H9 (cell line): ENCODE measurements around the gene FBXO24. TPM values are rescaled to one million over a fixed set of nuclear protein-coding genes. Genes with fewer than 3 reads are reported as not detected.

Experiments used
- DNase-seq: peaks from one replicate; pipeline ENCODE4 v3.0.0-alpha.2; 2017
- H2AFZ ChIP-seq: one replicate; pipeline ENCODE4 v1.6.1; 2013; ENCODE audit warnings: mild to moderate bottlenecking, low read length, control low read depth, moderate library complexity
- H2AK5ac ChIP-seq: 2 replicates; pipeline ENCODE4 v1.6.1; 2013; ENCODE audit warnings: low read length, control low read depth, mixed read lengths; ENCODE audit not compliant: insufficient read length
- H2BK120ac ChIP-seq: one replicate; pipeline ENCODE4 v1.6.1; 2013; ENCODE audit warnings: low read depth, mild to moderate bottlenecking, low read length, control low read depth, inconsistent platforms; ENCODE audit not compliant: poor library complexity, severe bottlenecking
- H2BK12ac ChIP-seq: 2 replicates; pipeline ENCODE4 v1.6.1; 2013; ENCODE audit warnings: low read length, control low read depth, mixed read lengths, low read depth; ENCODE audit not compliant: insufficient read length
- H2BK15ac ChIP-seq: 2 replicates; pipeline ENCODE4 v1.6.1; 2013; ENCODE audit warnings: low read depth, low read length, control low read depth
- H2BK20ac ChIP-seq: one replicate; pipeline ENCODE4 v1.6.1; 2013; ENCODE audit warnings: low read depth, mild to moderate bottlenecking, low read length, control low read depth, inconsistent platforms; ENCODE audit not compliant: poor library complexity, severe bottlenecking
- H2BK5ac ChIP-seq: 2 replicates; pipeline ENCODE4 v1.6.1; 2013; ENCODE audit warnings: low read length, control low read depth, mixed read lengths; ENCODE audit not compliant: insufficient read length
- H3K14ac ChIP-seq: 2 replicates; pipeline ENCODE4 v1.6.1; 2013; ENCODE audit warnings: low read length, control low read depth; ENCODE audit not compliant: insufficient read depth
- H3K18ac ChIP-seq: 2 replicates; pipeline ENCODE4 v1.6.1; 2013; ENCODE audit warnings: low read depth, mild to moderate bottlenecking, mixed read lengths, low read length, control low read depth; ENCODE audit not compliant: insufficient read length
- H3K23ac ChIP-seq: 2 replicates; pipeline ENCODE4 v1.6.1; 2013; ENCODE audit warnings: low read length, control low read depth, mixed read lengths, low read depth; ENCODE audit not compliant: insufficient read length
- H3K23me2 ChIP-seq: 2 replicates; pipeline ENCODE4 v1.6.1; 2013; ENCODE audit warnings: low read depth, mild to moderate bottlenecking, mixed read lengths, low read length, control low read depth; ENCODE audit not compliant: insufficient read length, poor library complexity, severe bottlenecking
- H3K27ac ChIP-seq: 2 replicates; pipeline ENCODE4 v1.5.1; 2013; ENCODE audit warnings: low read length, control low read depth, mixed read lengths, low read depth; ENCODE audit not compliant: insufficient read length
- H3K27me3 ChIP-seq: 2 replicates; pipeline ENCODE4 v1.6.1; 2013; ENCODE audit warnings: low read length, control low read depth, inconsistent platforms; ENCODE audit not compliant: insufficient read depth
- H3K4ac ChIP-seq: 2 replicates; pipeline ENCODE4 v1.6.1; 2013; ENCODE audit warnings: low read depth, mild to moderate bottlenecking, control low read depth, inconsistent platforms, low read length, moderate library complexity
- H3K4me1 ChIP-seq: 2 replicates; pipeline ENCODE4 v1.6.1; 2013; ENCODE audit warnings: low read length, control low read depth, inconsistent platforms; ENCODE audit not compliant: insufficient read depth
- H3K4me2 ChIP-seq: 2 replicates; pipeline ENCODE4 v1.6.1; 2013; ENCODE audit warnings: low read length, control low read depth, mixed read lengths; ENCODE audit not compliant: insufficient read length, insufficient read depth
- H3K56ac ChIP-seq: 2 replicates; pipeline ENCODE4 v1.6.1; 2013; ENCODE audit warnings: low read depth, mild to moderate bottlenecking, mixed read lengths, low read length, control low read depth; ENCODE audit not compliant: insufficient read length
- H3K79me1 ChIP-seq: 2 replicates; pipeline ENCODE4 v1.6.1; 2013; ENCODE audit warnings: low read depth, mild to moderate bottlenecking, moderate library complexity, low read length, control low read depth, inconsistent platforms; ENCODE audit not compliant: insufficient read depth, poor library complexity, severe bottlenecking
- H3K79me2 ChIP-seq: 2 replicates; pipeline ENCODE4 v1.6.1; 2013; ENCODE audit warnings: low read length, control low read depth, inconsistent platforms; ENCODE audit not compliant: insufficient read depth
- H3K9ac ChIP-seq: 2 replicates; pipeline ENCODE4 v1.6.1; 2013; ENCODE audit warnings: low read length, control low read depth, mixed read lengths; ENCODE audit not compliant: insufficient read length; ENCODE audit errors: extremely low read depth
- H3K9me3 ChIP-seq: one replicate; pipeline ENCODE4 v1.6.1; 2013; ENCODE audit warnings: low read depth, low read length, inconsistent platforms; ENCODE audit not compliant: control insufficient read depth
- H3T11ph ChIP-seq: one replicate; pipeline ENCODE4 v1.6.1; 2013; ENCODE audit warnings: mild to moderate bottlenecking, low read length, control low read depth, inconsistent platforms
- H4K20me1 ChIP-seq: one replicate; pipeline ENCODE4 v1.6.1; 2013; ENCODE audit not compliant: control insufficient read depth, insufficient read length, insufficient read depth
- H4K5ac ChIP-seq: 2 replicates; pipeline ENCODE4 v1.6.1; 2013; ENCODE audit warnings: low read depth, mild to moderate bottlenecking, mixed read lengths, low read length, control low read depth; ENCODE audit not compliant: insufficient read length
- H4K8ac ChIP-seq: replicated peaks from 2 replicates; pipeline ENCODE4 v1.6.1; 2013; ENCODE audit warnings: low read length, control low read depth, mixed read lengths, low read depth; ENCODE audit not compliant: insufficient read length
- H4K91ac ChIP-seq: 2 replicates; pipeline ENCODE4 v1.6.1; 2013; ENCODE audit warnings: low read depth, mild to moderate bottlenecking, moderate library complexity, mixed read lengths, low read length, control low read depth; ENCODE audit not compliant: insufficient read length
- H3K27ac Mint-ChIP-seq, 3 experiments: 2 replicates in 2 of 3; 3 replicates in 1 of 3; pipeline ENCODE4 v1.8.0; 2020 to 2021; ENCODE audit warnings: mixed read lengths in 3 of 3, mild to moderate bottlenecking in 1 of 3, moderate library complexity in 1 of 3
- H3K27me3 Mint-ChIP-seq: 2 replicates; pipeline ENCODE4 v1.8.0; 2021; ENCODE audit warnings: low read depth, mild to moderate bottlenecking, moderate library complexity, mixed read lengths
- H3K36me3 Mint-ChIP-seq, 3 experiments: 2 replicates in 2 of 3; 3 replicates in 1 of 3; pipeline ENCODE4 v1.8.0; 2020 to 2021; ENCODE audit warnings: low read depth in 3 of 3, mixed read lengths in 3 of 3; ENCODE audit not compliant: insufficient read depth in 1 of 3
- H3K4me1 Mint-ChIP-seq, 2 experiments: 2 replicates each; pipeline ENCODE4 v1.8.0; 2020; ENCODE audit warnings: mixed read lengths in 2 of 2
- H3K4me3 Mint-ChIP-seq, 2 experiments: 2 replicates in 1 of 2; 3 replicates in 1 of 2; pipeline ENCODE4 v1.8.0; 2020 to 2021; ENCODE audit warnings: mild to moderate bottlenecking in 2 of 2, mixed read lengths in 2 of 2, moderate library complexity in 1 of 2
- H3K9me3 Mint-ChIP-seq, 2 experiments: 2 replicates in 1 of 2; 3 replicates in 1 of 2; pipeline ENCODE4 v1.8.0; 2020; ENCODE audit warnings: mild to moderate bottlenecking in 2 of 2, mixed read lengths in 2 of 2, moderate library complexity in 1 of 2
- CTCF ChIP-seq: fragments of 200-600 bp; sonication (generic); conservative IDR thresholded peaks from 3 replicates; pipeline ENCODE4 v1.8.0; 2021; ENCODE audit warnings: antibody characterized with exemption, mild to moderate bottlenecking
- WGBS: extraction: QIAGEN DNeasy Blood & Tissue Kit; methylation state at CpG from one replicate; pipeline ENCODE4 v1.1.7; 2013; ENCODE audit warnings: missing lambda C conversion rate, low lambda C conversion rate, mixed read lengths; ENCODE audit not compliant: insufficient read length; ENCODE audit errors: extremely low coverage; 5-methylcytosine and 5-hydroxymethylcytosine counted together
- total RNA-seq: library from RNA; stranded (reverse); gene quantifications from 2 replicates; pipeline ENCODE4 v1.2.1, GENCODE V29; 2021

FBXO24 gene
- total RNA-seq, 1 experiment from 2014 or later: 0.85 TPM

GRCh38 chr7:100614308-100614861 is 28.3 kb downstream of the FBXO24 start:
- no peak overlapping the region for H3K4me3 Mint-ChIP-seq
- Histone ChIP-seq H2BK120ac (no peak overlapping the region), H3K27me3 (no peaks in the 10 kb centered on the region), H3K9me3 (no peaks in the 10 kb centered on the region), H3K9ac (no peak overlapping the region), H2BK5ac (no peak overlapping the region), H2BK12ac (no peak overlapping the region), H3K4me1 (no peaks in the 10 kb centered on the region), H4K91ac (no peak overlapping the region), H3K4me2 (no peak overlapping the region), H4K8ac (no peak overlapping the region), H2BK20ac (no peak overlapping the region), H3K23me2 (peaks cover 2% of the 10 kb centered on the region), H3K79me2 (no peaks in the 10 kb centered on the region), H3K56ac (no peak overlapping the region), H3K14ac (no peak overlapping the region), H3K18ac (no peak overlapping the region), H2BK15ac (no peak overlapping the region), H3K27ac (no peak overlapping the region), H3K4ac (no peak overlapping the region), H3T11ph (no peak overlapping the region), H2AK5ac (no peak overlapping the region), H2AFZ (no peak overlapping the region), H3K23ac (no peak overlapping the region), H4K20me1 (no peaks in the 10 kb centered on the region), H3K79me1 (no peaks in the 10 kb centered on the region), H4K5ac (no peak overlapping the region)
- H3K27ac Mint-ChIP-seq: no peak overlapping the region
- no peak for DNase-seq
- H3K9me3 Mint-ChIP-seq: no peaks in the 10 kb centered on the region; a peak in 1 of 5 replicates
- peaks cover 0 to 4% (median 0%) of the 10 kb centered on the region in 3 experiments; a peak in 5 of 7 replicates for H3K36me3 Mint-ChIP-seq
- peaks cover 7 to 9% of the 10 kb centered on the region in 2 experiments for H3K4me1 Mint-ChIP-seq
- no peaks in the 10 kb centered on the region; the same call in 1 of the 2 replicates for H3K27me3 Mint-ChIP-seq
- TF ChIP-seq CTCF: no peak
- no CpG with 5 or more reads among the region's 6 CpGs for WGBS
